HepG2 (cell line): ENCODE data around the gene WDFY1. TPM values are rescaled to one million over a fixed set of nuclear protein-coding genes. Genes with fewer than 3 reads are reported as not detected.
A peak's percentile ranks its signal among the peaks of the same experiment; 100 is the strongest.

Experiments
- ADNP ChIP-seq: sonication (generic); formaldehyde crosslinking; IDR thresholded peaks from 2 replicates; pipeline ENCODE4 v1.4.0; 2020; ENCODE audit warnings: missing genetic modification reagents
- AKAP8 ChIP-seq: sonication (generic); formaldehyde crosslinking; IDR thresholded peaks from 2 replicates; pipeline ENCODE4 v1.5.1; 2020; ENCODE audit warnings: mild to moderate bottlenecking, missing genetic modification reagents
- ELF1 ChIP-seq: sonication (generic); formaldehyde crosslinking; IDR thresholded peaks from 2 replicates; pipeline ENCODE4 v1.4.0; 2020; ENCODE audit warnings: missing genetic modification reagents
- EP300 ChIP-seq, 3 experiments: sonication (generic) in 1 of 3; formaldehyde crosslinking in 1 of 3; IDR thresholded peaks; 2 replicates each; pipeline versions ENCODE4 v1.5.1 to v1.6.1; 2011 to 2020; ENCODE audit warnings: low read depth in 2 of 3, low read length in 2 of 3, borderline replicate concordance in 1 of 3, improper control_type of control experiment in 1 of 3, mild to moderate bottlenecking in 1 of 3, missing genetic modification reagents in 1 of 3, moderate library complexity in 1 of 3
- FOXP1 ChIP-seq, 2 experiments: fragments of 450-650 bp in 1 of 2; IDR thresholded peaks; 2 replicates each; pipeline ENCODE4 v1.6.1; 2017 to 2018; ENCODE audit warnings: antibody characterized with exemption in 1 of 2
- HNRNPUL1 ChIP-seq: fragments of 200-400 bp; formaldehyde crosslinking; IDR thresholded peaks from 2 replicates; pipeline ENCODE4 v1.6.1; 2017; ENCODE audit warnings: low read depth, mild to moderate bottlenecking, low read length, moderate library complexity
- IRF2 ChIP-seq: IDR thresholded peaks from 2 replicates; pipeline ENCODE4 v1.6.1; 2018; ENCODE audit warnings: missing genetic modification reagents, missing compliant biosample characterization
- KAT2B ChIP-seq: fragments of 150-350 bp; IDR thresholded peaks from 2 replicates; pipeline ENCODE4 v1.6.1; 2014; ENCODE audit warnings: low read depth, low read length, borderline replicate concordance
- MBNL3 ChIP-seq: fragments of 250-450 bp; sonication (Bioruptor Pico); conservative IDR thresholded peaks from 2 replicates; pipeline ENCODE4 v1.8.0; 2022; ENCODE audit warnings: mild to moderate bottlenecking, inconsistent platforms
- MEIS2 ChIP-seq: sonication (generic); formaldehyde crosslinking; IDR thresholded peaks from 2 replicates; pipeline ENCODE4 v1.9.0; 2021; ENCODE audit warnings: mild to moderate bottlenecking, missing genetic modification reagents
- NONO ChIP-seq, 2 experiments: fragments of 450-650 bp in 1 of 2; sonication (generic) in 1 of 2; formaldehyde crosslinking in 1 of 2; IDR thresholded peaks in 1 of 2; conservative IDR thresholded peaks in 1 of 2; 2 replicates each; pipeline versions ENCODE4 v1.6.1 to v1.8.0; 2017 to 2022; ENCODE audit warnings: mild to moderate bottlenecking in 1 of 2, missing genetic modification reagents in 1 of 2, moderate library complexity in 1 of 2
- SCMH1 ChIP-seq: sonication (generic); formaldehyde crosslinking; IDR thresholded peaks from 2 replicates; pipeline ENCODE4 v1.9.0; 2021; ENCODE audit warnings: missing genetic modification reagents, mild to moderate bottlenecking, borderline replicate concordance
- SMAD3 ChIP-seq: sonication (generic); formaldehyde crosslinking; IDR thresholded peaks from 2 replicates; pipeline ENCODE4 v1.4.0; 2020; ENCODE audit warnings: missing genetic modification reagents
- TFAP4 ChIP-seq: sonication (generic); IDR thresholded peaks from 2 replicates; pipeline ENCODE4 v1.6.1; 2016; ENCODE audit warnings: low read depth, borderline replicate concordance
- TOPORS ChIP-seq: sonication (generic); formaldehyde crosslinking; IDR thresholded peaks from 2 replicates; pipeline ENCODE4 v1.8.0; 2023; ENCODE audit warnings: mild to moderate bottlenecking, missing genetic modification reagents
- ZBTB2 ChIP-seq: sonication (generic); formaldehyde crosslinking; IDR thresholded peaks from 2 replicates; pipeline ENCODE4 v1.8.0; 2022; ENCODE audit warnings: low read depth, missing genetic modification reagents
- ZC3H4 ChIP-seq: sonication (generic); formaldehyde crosslinking; IDR thresholded peaks from 2 replicates; pipeline ENCODE4 v1.4.0; 2020; ENCODE audit warnings: missing genetic modification reagents, borderline replicate concordance
- ZNF235 ChIP-seq: sonication (generic); formaldehyde crosslinking; IDR thresholded peaks from 2 replicates; pipeline ENCODE4 v1.8.1; 2023; ENCODE audit warnings: mild to moderate bottlenecking, missing genetic modification reagents, borderline replicate concordance
- ZNF496 ChIP-seq: sonication (generic); formaldehyde crosslinking; IDR thresholded peaks from 2 replicates; pipeline ENCODE4 v1.8.1; 2023; ENCODE audit warnings: mild to moderate bottlenecking, moderate library complexity, missing genetic modification reagents; ENCODE audit not compliant: insufficient replicate concordance
- ZNF629 ChIP-seq: sonication (generic); formaldehyde crosslinking; conservative IDR thresholded peaks from 2 replicates; pipeline ENCODE4 v1.5.0; 2020; ENCODE audit warnings: missing genetic modification reagents
- ZNF652 ChIP-seq: IDR thresholded peaks from 2 replicates; pipeline ENCODE4 v1.6.1; 2016; ENCODE audit warnings: low read depth, borderline replicate concordance
- ZNF724P ChIP-seq: sonication (generic); formaldehyde crosslinking; IDR thresholded peaks from 2 replicates; pipeline ENCODE4 v1.8.0; 2022; ENCODE audit warnings: missing genetic modification reagents, borderline replicate concordance
- ZNF75D ChIP-seq: sonication (generic); formaldehyde crosslinking; IDR thresholded peaks from 2 replicates; pipeline ENCODE4 v1.8.1; 2023; ENCODE audit warnings: missing genetic modification reagents, mild to moderate bottlenecking, borderline replicate concordance
- polyA plus RNA-seq, 8 experiments: library from polyadenylated mRNA; depleted of rRNA in 3 of 8; stranded (reverse) in 7 of 8; unstranded in 1 of 8; fragments of >200 nt; fragmentation: Illumina TruSeq in 4 of 8; extraction: Trizol in 4 of 8; gene quantifications; 2 replicates each; pipeline versions ENCODE4 v1.2.1 to v1.2.3, GENCODE V29; 2011 to 2016; ENCODE audit warnings: low read depth in 4 of 8, missing spikeins in 1 of 8, mixed read lengths in 1 of 8; ENCODE audit not compliant: insufficient read depth in 1 of 8
- total RNA-seq, 5 experiments: library from RNA; depleted of rRNA; stranded (reverse); fragments of >200 nt; fragmentation: Illumina TruSeq; extraction: Trizol; gene quantifications; 2 replicates each; pipeline ENCODE4 v1.2.3, GENCODE V29; 2016; ENCODE audit warnings: low read depth in 1 of 5
- TF ChIP-seq, protein P1 (sequence below): sonication (generic); formaldehyde crosslinking; conservative IDR thresholded peaks from 2 replicates; pipeline ENCODE4 v1.4.0; 2020; ENCODE audit warnings: missing genetic modification reagents
- TF ChIP-seq, protein P2 (sequence below): sonication (generic); formaldehyde crosslinking; IDR thresholded peaks from 2 replicates; pipeline ENCODE4 v1.8.1; 2023; ENCODE audit warnings: mild to moderate bottlenecking, moderate library complexity, missing genetic modification reagents

The WDFY1 gene
- total and polyA plus RNA-seq, 2 of the 13 experiments (the other 11 are each of a cell fraction or from before 2014, with no cell fraction given), result 77.0 to 78.4 TPM

GRCh38 chr2:223929571-223930102, 15.5 kb downstream of the WDFY1 start (continued):
- TF ChIP-seq, protein P1, sequence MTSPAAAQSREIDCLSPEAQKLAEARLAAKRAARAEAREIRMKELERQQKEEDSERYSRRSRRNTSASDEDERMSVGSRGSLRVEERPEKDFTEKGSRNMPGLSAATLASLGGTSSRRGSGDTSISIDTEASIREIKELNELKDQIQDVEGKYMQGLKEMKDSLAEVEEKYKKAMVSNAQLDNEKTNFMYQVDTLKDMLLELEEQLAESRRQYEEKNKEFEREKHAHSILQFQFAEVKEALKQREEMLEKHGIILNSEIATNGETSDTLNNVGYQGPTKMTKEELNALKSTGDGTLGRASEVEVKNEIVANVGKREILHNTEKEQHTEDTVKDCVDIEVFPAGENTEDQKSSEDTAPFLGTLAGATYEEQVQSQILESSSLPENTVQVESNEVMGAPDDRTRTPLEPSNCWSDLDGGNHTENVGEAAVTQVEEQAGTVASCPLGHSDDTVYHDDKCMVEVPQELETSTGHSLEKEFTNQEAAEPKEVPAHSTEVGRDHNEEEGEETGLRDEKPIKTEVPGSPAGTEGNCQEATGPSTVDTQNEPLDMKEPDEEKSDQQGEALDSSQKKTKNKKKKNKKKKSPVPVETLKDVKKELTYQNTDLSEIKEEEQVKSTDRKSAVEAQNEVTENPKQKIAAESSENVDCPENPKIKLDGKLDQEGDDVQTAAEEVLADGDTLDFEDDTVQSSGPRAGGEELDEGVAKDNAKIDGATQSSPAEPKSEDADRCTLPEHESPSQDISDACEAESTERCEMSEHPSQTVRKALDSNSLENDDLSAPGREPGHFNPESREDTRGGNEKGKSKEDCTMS, result no peak
- TF ChIP-seq ZNF235 (CRISPR knock-in tag) (no peak), HNRNPUL1 (no peak), SCMH1 (CRISPR knock-in tag) (no peak), KAT2B (no peak), ZNF496 (CRISPR knock-in tag) (no peak), ZC3H4 (CRISPR knock-in tag) (no peak), MEIS2 (no peak), ZNF652 (CRISPR knock-in tag) (no peak), MBNL3 (CRISPR knock-in tag) (no peak), ZNF75D (CRISPR knock-in tag) (no peak), ZBTB2 (no peak), EP300 (IDR thresholded peaks at IDR 0.05; ENCODE audit: low read depth in 2 of 2, low read length in 2 of 2) (peak in 1 of 2 experiments; percentile 17; a peak in 1 of 4 replicates), EP300 (CRISPR knock-in tag; IDR thresholded peaks at IDR 0.05; ENCODE audit: borderline replicate concordance) (no peak), ADNP (CRISPR knock-in tag) (no peak), AKAP8 (CRISPR knock-in tag) (no peak), ELF1 (0 out of 2 replicates have a peak, but pooled peaks have one; percentile 6), SMAD3 (CRISPR knock-in tag) (no peak), FOXP1 (IDR thresholded peaks at IDR 0.05) (no peak), FOXP1 (CRISPR knock-in tag; IDR thresholded peaks at IDR 0.05) (no peak), ZNF629 (CRISPR knock-in tag) (0 out of 2 replicates have a peak, but pooled peaks have one; percentile 37), NONO (IDR thresholded peaks at IDR 0.05) (no peak), NONO (CRISPR knock-in tag; conservative IDR thresholded peaks at IDR 0.05) (no peak), TOPORS (CRISPR knock-in tag) (no peak), IRF2 (CRISPR knock-in tag) (no peak), TFAP4 (no peak), ZNF724P (CRISPR knock-in tag) (no peak)
- TF ChIP-seq, protein P2, sequence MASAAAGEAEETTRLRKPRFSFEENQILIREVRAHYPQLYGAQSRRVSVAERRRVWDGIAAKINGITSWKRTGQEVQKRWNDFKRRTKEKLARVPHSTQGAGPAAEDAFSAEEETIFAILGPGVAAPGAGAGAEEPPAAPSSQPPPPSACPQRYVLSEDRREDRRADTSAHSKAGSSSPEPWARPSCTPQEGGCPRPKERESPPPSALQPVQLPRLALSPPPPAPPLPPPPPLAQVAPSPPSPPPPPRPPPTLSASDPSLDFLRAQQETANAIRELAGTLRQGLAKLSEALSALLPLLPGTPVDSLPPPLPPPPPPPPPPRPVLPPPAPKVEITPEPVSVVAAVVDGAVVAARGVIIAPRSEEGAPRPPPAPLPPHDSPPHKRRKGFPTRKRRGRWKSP, result no peak
